ENCODE data around the gene HOXB4. TPM values are rescaled to one million over a fixed set of nuclear protein-coding genes. Genes with fewer than 3 reads are reported as not detected.
A peak's percentile ranks its signal among the peaks of the same experiment; 100 is the strongest.

The HOXB4 gene
- total RNA-seq, 1 experiment from 2014 or later = 0.21 TPM

DNA sequence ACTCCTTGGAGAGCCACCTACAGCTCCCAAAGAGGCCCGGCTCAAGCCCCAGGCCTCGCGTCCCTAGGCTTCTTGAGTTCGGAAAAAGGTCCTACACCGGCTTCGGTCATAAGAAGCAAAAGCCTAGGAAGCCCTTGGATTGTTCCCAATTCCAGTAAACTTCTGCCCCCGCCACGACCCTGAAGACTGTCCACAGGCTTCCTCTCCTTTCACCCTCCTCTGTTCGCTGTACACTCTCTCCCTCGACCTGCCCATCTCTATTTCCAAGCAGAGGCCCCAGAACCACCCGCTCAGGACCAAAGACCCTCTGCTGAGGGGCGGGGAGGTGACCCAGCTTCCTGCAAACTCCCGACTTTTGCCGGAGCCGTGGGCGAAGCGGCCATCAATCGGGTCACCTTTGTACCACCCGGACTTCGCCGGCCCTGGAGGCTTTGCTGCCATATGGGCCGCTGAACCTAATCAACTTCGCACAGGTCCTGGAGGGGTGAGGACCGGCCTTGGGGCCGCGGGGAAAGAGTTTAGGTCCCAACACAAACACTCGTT is 36.0 kb downstream of the HOXB4 start:
- CTCF ChIA-PET = no interaction called here
- BruUV-seq (replicated peaks) = no TSS peak

DNA sequence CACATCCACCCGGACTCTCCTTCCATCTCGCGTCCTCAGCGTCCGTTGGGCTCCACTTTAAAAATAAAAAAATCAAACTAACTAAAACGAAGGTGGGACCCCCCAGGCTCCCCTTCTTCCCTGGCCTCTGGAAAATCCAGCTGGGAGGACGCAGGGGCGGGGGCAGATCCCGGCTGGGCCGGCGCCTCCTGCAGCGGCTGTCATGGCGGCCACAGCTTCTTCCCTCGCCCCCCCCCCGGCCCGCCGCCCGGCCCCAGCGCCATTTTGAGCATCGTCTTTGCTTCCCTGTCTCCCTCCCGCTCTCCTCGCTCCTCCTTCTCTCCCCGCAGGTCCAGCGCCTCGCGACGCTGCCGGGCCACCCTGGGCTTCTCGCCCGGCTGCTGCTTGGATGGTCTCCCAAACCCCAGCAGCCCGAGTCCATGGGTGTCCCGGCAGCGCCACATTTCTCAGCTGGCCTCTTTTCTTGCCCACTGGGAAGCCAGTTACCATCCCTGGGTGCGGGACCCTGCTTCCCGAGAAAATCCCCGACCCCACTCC is 36.5 kb downstream of the HOXB4 start:
- H3K9me3 Mint-ChIP-seq (ENCODE audit: unreplicated experiment) = no peaks in the 10 kb centered on the region
- CTCF ChIA-PET = no interaction called here
- no peak overlapping the region for H3K4me3 Mint-ChIP-seq (ENCODE audit: unreplicated experiment)
- no peaks in the 10 kb centered on the region for H3K36me3 Mint-ChIP-seq (ENCODE audit: insufficient read depth, unreplicated experiment)
- H3K27ac Mint-ChIP-seq (ENCODE audit: low read depth, unreplicated experiment) = no peak overlapping the region
- H3K4me1 Mint-ChIP-seq (ENCODE audit: insufficient read depth, unreplicated experiment) = no peaks in the 10 kb centered on the region
- intact Hi-C loops (cut with micrococcal nuclease) = no loop called here
- TF ChIP-seq, protein P1, sequence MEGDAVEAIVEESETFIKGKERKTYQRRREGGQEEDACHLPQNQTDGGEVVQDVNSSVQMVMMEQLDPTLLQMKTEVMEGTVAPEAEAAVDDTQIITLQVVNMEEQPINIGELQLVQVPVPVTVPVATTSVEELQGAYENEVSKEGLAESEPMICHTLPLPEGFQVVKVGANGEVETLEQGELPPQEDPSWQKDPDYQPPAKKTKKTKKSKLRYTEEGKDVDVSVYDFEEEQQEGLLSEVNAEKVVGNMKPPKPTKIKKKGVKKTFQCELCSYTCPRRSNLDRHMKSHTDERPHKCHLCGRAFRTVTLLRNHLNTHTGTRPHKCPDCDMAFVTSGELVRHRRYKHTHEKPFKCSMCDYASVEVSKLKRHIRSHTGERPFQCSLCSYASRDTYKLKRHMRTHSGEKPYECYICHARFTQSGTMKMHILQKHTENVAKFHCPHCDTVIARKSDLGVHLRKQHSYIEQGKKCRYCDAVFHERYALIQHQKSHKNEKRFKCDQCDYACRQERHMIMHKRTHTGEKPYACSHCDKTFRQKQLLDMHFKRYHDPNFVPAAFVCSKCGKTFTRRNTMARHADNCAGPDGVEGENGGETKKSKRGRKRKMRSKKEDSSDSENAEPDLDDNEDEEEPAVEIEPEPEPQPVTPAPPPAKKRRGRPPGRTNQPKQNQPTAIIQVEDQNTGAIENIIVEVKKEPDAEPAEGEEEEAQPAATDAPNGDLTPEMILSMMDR (IDR thresholded peaks at IDR 0.05; ENCODE audit: unreplicated experiment) = no peak
- no peak for DNase-seq (ENCODE audit: unreplicated experiment)
- no peaks in the 10 kb centered on the region for H3K27me3 Mint-ChIP-seq (ENCODE audit: insufficient read depth, unreplicated experiment)
- no TSS peak for BruUV-seq (replicated peaks)
- POLR2A ChIA-PET = no interaction called here

More for the DNA sequence above, 36.0 kb downstream of the HOXB4 start:
- no peaks in the 10 kb centered on the region for H3K36me3 Mint-ChIP-seq (ENCODE audit: insufficient read depth, unreplicated experiment)
- no peaks in the 10 kb centered on the region for H3K27me3 Mint-ChIP-seq (ENCODE audit: insufficient read depth, unreplicated experiment)
- DNase-seq (ENCODE audit: unreplicated experiment) = no peak
- no peaks in the 10 kb centered on the region for H3K4me1 Mint-ChIP-seq (ENCODE audit: insufficient read depth, unreplicated experiment)
- TF ChIP-seq, protein P1 (IDR thresholded peaks at IDR 0.05; ENCODE audit: unreplicated experiment) = no peak
- peak overlapping the region; percentile 75 for H3K4me3 Mint-ChIP-seq (ENCODE audit: unreplicated experiment)
- intact Hi-C loops (cut with micrococcal nuclease) = no loop called here
- no peak overlapping the region for H3K27ac Mint-ChIP-seq (ENCODE audit: low read depth, unreplicated experiment)
- POLR2A ChIA-PET = no interaction called here
- H3K9me3 Mint-ChIP-seq (ENCODE audit: unreplicated experiment) = no peaks in the 10 kb centered on the region

- Mint-ChIP-seq H3K9me3 (ENCODE audit: unreplicated experiment) (no peaks in the 10 kb centered on the region), H3K36me3 (ENCODE audit: insufficient read depth, unreplicated experiment) (no peaks in the 10 kb centered on the region), H3K4me1 (ENCODE audit: insufficient read depth, unreplicated experiment) (no peaks in the 10 kb centered on the region), H3K27me3 (ENCODE audit: insufficient read depth, unreplicated experiment) (no peaks in the 10 kb centered on the region), H3K27ac (ENCODE audit: low read depth, unreplicated experiment) (no peak overlapping the region), H3K4me3 (ENCODE audit: unreplicated experiment) (no peak overlapping the region)
- no TSS peak for BruUV-seq (replicated peaks)
- CTCF ChIA-PET = no interaction called here
- intact Hi-C loops (cut with micrococcal nuclease) = no loop called here
- TF ChIP-seq, protein P1 (IDR thresholded peaks at IDR 0.05; ENCODE audit: unreplicated experiment) = no peak
- POLR2A ChIA-PET = no interaction called here
- DNase-seq (ENCODE audit: unreplicated experiment) = no peak
These were observed 37.0 kb downstream of the HOXB4 start for GRCh38 chr17:48541036-48541576.

DNA sequence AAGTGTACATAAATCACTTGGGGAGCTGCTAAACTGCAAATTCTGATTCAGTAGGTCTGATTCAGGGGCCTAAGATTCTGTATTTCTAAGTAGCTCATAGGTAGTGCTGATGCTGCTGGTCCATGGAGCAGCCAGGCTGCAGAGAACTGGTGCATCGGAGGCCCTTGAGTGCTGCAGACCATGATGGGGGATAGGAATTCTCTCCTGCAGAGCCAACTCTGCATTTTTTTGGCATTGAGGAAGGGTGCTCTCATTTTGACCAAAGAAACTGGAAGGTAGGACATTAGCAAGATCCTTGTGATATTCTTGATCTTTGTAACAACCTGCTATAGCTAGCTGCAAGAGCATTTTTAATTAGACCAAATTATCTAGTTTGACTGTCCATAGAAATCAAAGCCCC is 37.9 kb downstream of the HOXB4 start:
- intact Hi-C loops (cut with micrococcal nuclease) = no loop called here
- no peaks in the 10 kb centered on the region for H3K9me3 Mint-ChIP-seq (ENCODE audit: unreplicated experiment)
- H3K27me3 Mint-ChIP-seq (ENCODE audit: insufficient read depth, unreplicated experiment) = no peaks in the 10 kb centered on the region
- BruUV-seq (replicated peaks) = no TSS peak
- TF ChIP-seq, protein P1 (IDR thresholded peaks at IDR 0.05; ENCODE audit: unreplicated experiment) = no peak
- POLR2A ChIA-PET = no interaction called here
- no peaks in the 10 kb centered on the region for H3K36me3 Mint-ChIP-seq (ENCODE audit: insufficient read depth, unreplicated experiment)
- H3K27ac Mint-ChIP-seq (ENCODE audit: low read depth, unreplicated experiment) = no peak overlapping the region
- no peak overlapping the region for H3K4me3 Mint-ChIP-seq (ENCODE audit: unreplicated experiment)
- H3K4me1 Mint-ChIP-seq (ENCODE audit: insufficient read depth, unreplicated experiment) = no peaks in the 10 kb centered on the region
- no peak for DNase-seq (ENCODE audit: unreplicated experiment)
- CTCF ChIA-PET = interaction anchor here (0.6 kb wide), 2 partner anchors 8 to 113 kb away, joined by 3 read pairs; no protein-coding TSS in a partner anchor
